Activated CD4-positive, alpha-beta T cell treated with anti-CD3 and anti-CD28 coated beads for 4 hours (primary cell): ENCODE results near the gene FARP1.

Experiments used
- DNase-seq, 2 donors: peaks; one replicate each; pipeline ENCODE4 v3.0.0-alpha.2; 2020

FARP1 gene

GRCh38 chr13:98175043-98175442, 32.1 kb downstream of the FARP1 start:
- DNase-seq, result no peak

GRCh38 chr13:98175823-98176222, 32.9 kb downstream of the FARP1 start:
- DNase-seq, result no peak

- DNase-seq, result no peak
These were observed 34.1 kb downstream of the FARP1 start, which contains the start of gene RNF113B for GRCh38 chr13:98176777-98177608. RNF113B (minus strand) TSS chr13:98177269; CDS start chr13:98177236, 33 bp downstream.

- DNase-seq, result no peak
These were observed 37.2 kb downstream of the FARP1 start for GRCh38 chr13:98180092-98180491.

- no peak for DNase-seq
These were observed 38.4 kb downstream of the FARP1 start for GRCh38 chr13:98181111-98181815.

GRCh38 chr13:98182153-98182552, 39.3 kb downstream of the FARP1 start:
- no peak for DNase-seq

GRCh38 chr13:98182589-98182988, 39.7 kb downstream of the FARP1 start:
- no peak for DNase-seq

GRCh38 chr13:98184792-98185191, 41.9 kb downstream of the FARP1 start:
- no peak for DNase-seq

GRCh38 chr13:98187155-98187964, 44.5 kb downstream of the FARP1 start:
- DNase-seq, result no peak

GRCh38 chr13:98187965-98188261, 45.0 kb downstream of the FARP1 start:
- no peak for DNase-seq

GRCh38 chr13:98188544-98189166, 45.8 kb downstream of the FARP1 start:
- no peak for DNase-seq

- no peak for DNase-seq
These were observed 47.1 kb downstream of the FARP1 start for GRCh38 chr13:98189841-98190505.

GRCh38 chr13:98190889-98191444, 48.1 kb downstream of the FARP1 start:
- no peak for DNase-seq

- DNase-seq, result no peak
These were observed 49.1 kb downstream of the FARP1 start for GRCh38 chr13:98192008-98192407.

GRCh38 chr13:98195054-98195791, 52.3 kb downstream of the FARP1 start:
- no peak for DNase-seq

- no peak for DNase-seq
These were observed 55.8 kb downstream of the FARP1 start for GRCh38 chr13:98198683-98199082.

- no peak for DNase-seq
These were observed 56.6 kb downstream of the FARP1 start for GRCh38 chr13:98199480-98199879.

- no peak for DNase-seq
These were observed 57.5 kb downstream of the FARP1 start for GRCh38 chr13:98200211-98200878.

- no peak for DNase-seq
These were observed 58.3 kb downstream of the FARP1 start for GRCh38 chr13:98201189-98201588.

GRCh38 chr13:98201984-98202383, 59.1 kb downstream of the FARP1 start:
- no peak for DNase-seq
